ENCODE data around the gene LDHD. TPM values are rescaled to one million over a fixed set of nuclear protein-coding genes. Genes with fewer than 3 reads are reported as not detected.
A peak's percentile ranks its signal among the peaks of the same experiment; 100 is the strongest.
"Not testable (repeated sequence)": the region's sequence is repeated elsewhere in the genome, so short reads cannot be mapped to it uniquely, and the experiment has no call there.

LDHD gene
- total and polyA plus RNA-seq, 2 experiments from 2014 or later, result 0.65 to 1.1 TPM

GRCh38 chr16:75138636-75139035 is 22.1 kb upstream of the LDHD start:
- H3K27ac ChIP-seq, result no peak overlapping the region
- H3K27me3 ChIP-seq (replicated peaks; ENCODE audit: insufficient read depth), result no peaks in the 10 kb centered on the region
- no peak overlapping the region for H3K4me2 ChIP-seq (ENCODE audit: unreplicated experiment)
- no peaks in the 10 kb centered on the region for H3K9me2 ChIP-seq (ENCODE audit: insufficient read depth)
- no peaks in the 10 kb centered on the region for H3K4me1 ChIP-seq (ENCODE audit: insufficient read depth)
- no peaks in the 10 kb centered on the region for H3K79me2 ChIP-seq (ENCODE audit: insufficient read depth)
- H4K20me1 ChIP-seq (ENCODE audit: insufficient read depth), result no peaks in the 10 kb centered on the region
- in situ Hi-C loops (cut with MboI), result no loop called here
- H3K36me3 ChIP-seq (ENCODE audit: low read depth), result no peaks in the 10 kb centered on the region
- WGBS, 2 experiments (ENCODE audit: low coverage in 1 of 2, low lambda C conversion rate in 2 of 2, missing lambda C conversion rate in 2 of 2), result 37 to 41% methylated on average over 9 of the region's 9 CpGs
- H3K9ac ChIP-seq, result no peak overlapping the region
- no peak overlapping the region for H3K4me3 ChIP-seq
- no peaks in the 10 kb centered on the region for H3F3A ChIP-seq (ENCODE audit: insufficient read depth)
- no peaks in the 10 kb centered on the region for H3K9me3 ChIP-seq (ENCODE audit: low read depth)
- TF ChIP-seq EZH2 (IDR thresholded peaks at IDR 0.05; ENCODE audit: insufficient read depth, poor library complexity, severe bottlenecking) (no peak), EZH2phosphoT487 (IDR thresholded peaks at IDR 0.05; ENCODE audit: insufficient read depth, low read depth) (no peak)
- H2AFZ ChIP-seq, result no peak overlapping the region
- DNase-seq, result peak; percentile 9

DNA sequence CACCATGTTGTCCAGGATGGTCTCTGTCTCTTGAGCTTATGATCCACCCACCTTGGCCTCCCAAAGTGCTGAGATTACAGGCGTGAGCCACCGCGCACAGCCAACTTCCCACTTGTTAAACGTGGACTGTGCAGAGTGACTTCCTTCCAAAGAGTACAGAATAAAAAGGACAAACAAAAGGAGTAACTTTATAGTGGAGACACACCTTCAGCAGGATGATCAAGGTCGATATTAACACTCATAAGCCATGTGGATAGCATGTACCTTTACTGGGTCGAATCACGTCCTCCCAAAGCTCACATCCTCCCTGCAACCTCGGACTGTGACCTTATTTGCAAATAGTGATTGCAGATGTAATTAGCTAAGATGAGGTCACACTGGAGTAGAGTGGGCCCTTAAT is 21.7 kb upstream of the LDHD start:
- WGBS, 2 experiments (ENCODE audit: low coverage in 1 of 2, low lambda C conversion rate in 2 of 2, missing lambda C conversion rate in 2 of 2), result 81 to 87% methylated on average over 8 of the region's 8 CpGs
- Histone ChIP-seq H3K4me1 (ENCODE audit: insufficient read depth) (no peaks in the 10 kb centered on the region), H3K9me2 (ENCODE audit: insufficient read depth) (no peaks in the 10 kb centered on the region), H3K27ac (no peak overlapping the region), H3K9ac (no peak overlapping the region), H3K36me3 (ENCODE audit: low read depth) (no peaks in the 10 kb centered on the region), H3K79me2 (ENCODE audit: insufficient read depth) (no peaks in the 10 kb centered on the region), H3K4me2 (ENCODE audit: unreplicated experiment) (no peak overlapping the region), H2AFZ (no peak overlapping the region), H3K27me3 (replicated peaks; ENCODE audit: insufficient read depth) (no peaks in the 10 kb centered on the region), H3K4me3 (no peak overlapping the region), H4K20me1 (ENCODE audit: insufficient read depth) (no peaks in the 10 kb centered on the region), H3K9me3 (ENCODE audit: low read depth) (no peaks in the 10 kb centered on the region), H3F3A (ENCODE audit: insufficient read depth) (no peaks in the 10 kb centered on the region)
- DNase-seq, result no peak
- in situ Hi-C loops (cut with MboI), result no loop called here
- TF ChIP-seq EZH2phosphoT487 (IDR thresholded peaks at IDR 0.05; ENCODE audit: insufficient read depth, low read depth), result no peak
- no peak for TF ChIP-seq EZH2 (IDR thresholded peaks at IDR 0.05; ENCODE audit: insufficient read depth, poor library complexity, severe bottlenecking)

DNA sequence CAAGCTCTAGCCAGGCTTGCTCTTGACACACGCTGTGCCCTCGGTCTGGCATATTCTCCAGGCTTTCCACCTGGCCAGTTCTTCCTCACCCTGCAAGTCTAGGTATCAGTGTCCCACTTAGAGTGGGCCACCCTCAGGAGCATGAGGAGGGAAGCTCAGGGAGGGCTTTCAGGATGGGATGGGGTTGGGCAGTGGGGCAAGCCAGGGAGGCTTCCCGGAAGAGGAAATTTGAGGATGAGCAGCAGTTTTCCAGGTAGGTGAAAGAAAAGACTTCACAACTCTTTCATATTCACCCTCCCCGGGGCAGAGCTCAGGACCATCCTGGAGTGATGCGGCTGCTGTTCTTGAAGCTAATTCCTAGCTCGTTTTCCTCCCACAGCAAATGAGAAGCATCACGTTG is 14.5 kb upstream of the LDHD start:
- Histone ChIP-seq H3K4me2 (ENCODE audit: unreplicated experiment) (no peak overlapping the region), H4K20me1 (ENCODE audit: insufficient read depth) (no peaks in the 10 kb centered on the region), H3K9me3 (ENCODE audit: low read depth) (no peaks in the 10 kb centered on the region), H3K27me3 (replicated peaks; ENCODE audit: insufficient read depth) (no peaks in the 10 kb centered on the region; the same call in 1 of the 2 replicates), H2AFZ (no peak overlapping the region), H3K4me3 (no peak overlapping the region), H3F3A (ENCODE audit: insufficient read depth) (no peaks in the 10 kb centered on the region), H3K9ac (no peak overlapping the region), H3K9me2 (ENCODE audit: insufficient read depth) (no peaks in the 10 kb centered on the region), H3K27ac (no peak overlapping the region), H3K79me2 (ENCODE audit: insufficient read depth) (no peaks in the 10 kb centered on the region), H3K4me1 (ENCODE audit: insufficient read depth) (no peaks in the 10 kb centered on the region), H3K36me3 (ENCODE audit: low read depth) (no peaks in the 10 kb centered on the region)
- WGBS, 2 experiments (ENCODE audit: low coverage in 1 of 2, low lambda C conversion rate in 2 of 2, missing lambda C conversion rate in 2 of 2), result 58 to 64% methylated on average over 7 of the region's 7 CpGs
- in situ Hi-C loops (cut with MboI), result no loop called here
- DNase-seq, result no peak
- TF ChIP-seq EZH2 (IDR thresholded peaks at IDR 0.05; ENCODE audit: insufficient read depth, poor library complexity, severe bottlenecking) (no peak), EZH2phosphoT487 (IDR thresholded peaks at IDR 0.05; ENCODE audit: insufficient read depth, low read depth) (no peak)

- 55 to 62% methylated on average over 9 of the region's 9 CpGs for WGBS, 2 experiments (ENCODE audit: low coverage in 1 of 2, low lambda C conversion rate in 2 of 2, missing lambda C conversion rate in 2 of 2)
- in situ Hi-C loops (cut with MboI), result no loop called here
Observed at GRCh38 chr16:75130150-75130771, 13.7 kb upstream of the LDHD start.

DNA sequence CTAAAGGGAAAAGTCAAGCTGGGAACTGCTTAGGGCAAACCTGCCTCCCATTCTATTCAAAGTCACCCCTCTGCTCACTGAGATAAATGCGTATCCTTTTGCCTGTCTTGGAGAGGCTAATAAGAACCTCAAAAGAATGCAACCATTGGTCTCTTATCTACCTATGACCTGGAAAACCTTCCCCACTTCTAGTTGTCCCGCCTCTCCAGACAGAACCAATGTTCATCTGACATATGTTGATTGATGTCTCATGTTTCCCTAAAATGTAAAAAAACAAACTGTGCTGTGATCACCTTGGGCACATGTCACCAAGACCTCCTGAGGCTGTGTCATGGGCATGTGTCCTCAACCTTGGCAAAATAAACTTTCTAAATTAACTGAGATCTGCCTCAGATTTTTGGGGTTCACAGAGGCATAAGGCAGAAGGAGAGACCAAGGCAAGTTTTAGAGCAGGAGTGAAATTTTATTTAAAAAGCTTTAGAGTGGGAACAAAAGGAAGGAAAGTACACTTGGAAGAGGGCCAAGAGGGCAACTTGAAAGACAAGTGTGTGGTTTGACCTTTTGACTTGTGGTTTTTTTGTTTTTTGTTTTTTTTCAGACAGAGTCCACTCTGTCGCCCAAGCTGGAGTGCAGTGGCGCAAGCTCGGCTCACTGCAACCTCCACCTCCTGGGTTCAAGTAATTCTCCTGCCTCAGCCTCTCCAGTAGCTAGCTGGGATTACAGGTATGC is 13.0 kb upstream of the LDHD start:
- H3F3A ChIP-seq (ENCODE audit: insufficient read depth); H3K27ac ChIP-seq; H4K20me1 ChIP-seq (ENCODE audit: insufficient read depth); H3K4me3 ChIP-seq; in situ Hi-C loops (cut with MboI); H3K9me2 ChIP-seq (ENCODE audit: insufficient read depth); H3K79me2 ChIP-seq (ENCODE audit: insufficient read depth); DNase-seq; H3K27me3 ChIP-seq (replicated peaks; ENCODE audit: insufficient read depth); H3K36me3 ChIP-seq (ENCODE audit: low read depth); H3K9me3 ChIP-seq (ENCODE audit: low read depth); H2AFZ ChIP-seq; H3K4me2 ChIP-seq (ENCODE audit: unreplicated experiment); H3K4me1 ChIP-seq (ENCODE audit: insufficient read depth); H3K9ac ChIP-seq: not testable (repeated sequence)
- 54 to 62% methylated on average over 5 of the region's 5 CpGs for WGBS, 2 experiments (ENCODE audit: low coverage in 1 of 2, low lambda C conversion rate in 2 of 2, missing lambda C conversion rate in 2 of 2)

More at GRCh38 chr16:75130150-75130771, 13.7 kb upstream of the LDHD start:
- TF ChIP-seq EZH2 (IDR thresholded peaks at IDR 0.05; ENCODE audit: insufficient read depth, poor library complexity, severe bottlenecking), result no peak
- no peak for TF ChIP-seq EZH2phosphoT487 (IDR thresholded peaks at IDR 0.05; ENCODE audit: insufficient read depth, low read depth)
- Histone ChIP-seq H3K79me2 (ENCODE audit: insufficient read depth) (no peaks in the 10 kb centered on the region), H3K27me3 (replicated peaks; ENCODE audit: insufficient read depth) (no peaks in the 10 kb centered on the region; the same call in 1 of the 2 replicates), H3K27ac (no peak overlapping the region), H3K9me3 (ENCODE audit: low read depth) (no peaks in the 10 kb centered on the region), H3K9me2 (ENCODE audit: insufficient read depth) (no peaks in the 10 kb centered on the region), H3K4me1 (ENCODE audit: insufficient read depth) (no peaks in the 10 kb centered on the region), H3K4me3 (no peak overlapping the region), H3K36me3 (ENCODE audit: low read depth) (no peaks in the 10 kb centered on the region), H3F3A (ENCODE audit: insufficient read depth) (no peaks in the 10 kb centered on the region), H3K9ac (no peak overlapping the region), H3K4me2 (ENCODE audit: unreplicated experiment) (no peak overlapping the region), H2AFZ (no peak overlapping the region), H4K20me1 (ENCODE audit: insufficient read depth) (no peaks in the 10 kb centered on the region)
- DNase-seq, result no peak

Data from GM23248 (cell line).